HEK293 (cell line): ENCODE data around the gene SEMA6D.

Experiments
- CTCF ChIA-PET: fragments of 350-600 bp; formaldehyde crosslinking; extraction: SDS; loops from one replicate; lab custom pipeline; 2021; ENCODE audit warnings: antibody characterized with exemption; lab: Yijun Ruan, JAX
- POLR2A ChIA-PET: fragments of 300-600 bp; formaldehyde crosslinking; extraction: SDS; loops from one replicate; lab custom pipeline; 2020; ENCODE audit warnings: antibody characterized with exemption, inconsistent platforms; lab: Yijun Ruan, JAX
- H3K27ac ChIP-seq: fragments of 200-500 bp; sonication (Bioruptor generic); 2 replicates; pipeline ENCODE4 v1.5.1; 2014; ENCODE audit warnings: low read depth, low read length, control low read depth, inconsistent platforms; ENCODE audit errors: extremely low read depth
- H3K36me3 ChIP-seq, 2 experiments: fragments of 200-500 bp in 1 of 2; sonication (Bioruptor generic) in 1 of 2; 1 replicate in 1 of 2; 2 replicates in 1 of 2; pipeline ENCODE4 v1.5.1; 2014 to 2017; ENCODE audit warnings: inconsistent platforms in 2 of 2, low read length in 2 of 2; ENCODE audit not compliant: control insufficient read depth in 2 of 2, insufficient read depth in 1 of 2
- H3K4me1 ChIP-seq: fragments of 200-500 bp; sonication (Bioruptor generic); 2 replicates; pipeline ENCODE4 v1.5.1; 2014; ENCODE audit warnings: mild to moderate bottlenecking, low read length, inconsistent platforms; ENCODE audit not compliant: control insufficient read depth, insufficient read depth
- H3K4me3 ChIP-seq: 2 replicates; pipeline ENCODE4 v1.5.1; 2011; ENCODE audit warnings: low read depth, mild to moderate bottlenecking, control low read depth, low read length, moderate library complexity
- H3K9me3 ChIP-seq: fragments of 200-500 bp; sonication (Bioruptor generic); 2 replicates; pipeline ENCODE4 v1.5.1; 2014; ENCODE audit warnings: low read depth, low read length, inconsistent platforms; ENCODE audit not compliant: control insufficient read depth, insufficient read depth
- CTCF ChIP-seq: fragments of 450-650 bp; formaldehyde crosslinking; IDR thresholded peaks from 2 replicates; pipeline ENCODE4 v1.5.1; 2016; ENCODE audit warnings: missing biosample characterization, missing genetic modification characterization
- EGR2 ChIP-seq: fragments of 450-650 bp; formaldehyde crosslinking; IDR thresholded peaks from 2 replicates; pipeline ENCODE4 v1.5.1; 2016; ENCODE audit warnings: low read depth, missing biosample characterization, missing genetic modification characterization
- GLI2 ChIP-seq: fragments of 450-650 bp; formaldehyde crosslinking; IDR thresholded peaks from 2 replicates; pipeline ENCODE4; 2017; ENCODE audit warnings: missing biosample characterization, missing genetic modification characterization, low read depth, borderline replicate concordance
- MYNN ChIP-seq: fragments of 450-650 bp; formaldehyde crosslinking; IDR thresholded peaks from 2 replicates; pipeline ENCODE4 v1.5.1; 2016; ENCODE audit warnings: missing biosample characterization, missing genetic modification characterization, borderline replicate concordance
- MZF1 ChIP-seq: fragments of 450-650 bp; formaldehyde crosslinking; IDR thresholded peaks from 2 replicates; pipeline ENCODE4 v1.5.1; 2017; ENCODE audit warnings: missing biosample characterization, missing genetic modification characterization, borderline replicate concordance
- REST ChIP-seq: fragments of 450-650 bp; formaldehyde crosslinking; IDR thresholded peaks from 2 replicates; pipeline ENCODE4 v1.5.1; 2016; ENCODE audit warnings: missing biosample characterization, missing genetic modification characterization
- SETDB1 ChIP-seq: IDR thresholded peaks from one replicate; pipeline ENCODE4 v1.6.1; 2017; ENCODE audit warnings: mild to moderate bottlenecking, low read length, moderate library complexity, mixed read lengths; ENCODE audit not compliant: insufficient read length
- ZBTB44 ChIP-seq: fragments of 450-650 bp; IDR thresholded peaks from 2 replicates; pipeline ENCODE4 v1.5.1; 2018; ENCODE audit warnings: missing biosample characterization, mild to moderate bottlenecking, missing genetic modification characterization
- ZBTB8A ChIP-seq: fragments of 450-650 bp; formaldehyde crosslinking; IDR thresholded peaks from 2 replicates; pipeline ENCODE4 v1.5.1; 2016; ENCODE audit warnings: missing biosample characterization, missing genetic modification characterization
- ZNF112 ChIP-seq: fragments of 450-650 bp; formaldehyde crosslinking; IDR thresholded peaks from 2 replicates; pipeline ENCODE4 v1.5.0; 2017; ENCODE audit warnings: missing biosample characterization, missing genetic modification characterization
- ZNF157 ChIP-seq: fragments of 450-650 bp; formaldehyde crosslinking; IDR thresholded peaks from 2 replicates; pipeline ENCODE4 v1.5.1; 2016; ENCODE audit warnings: missing biosample characterization, missing genetic modification characterization
- ZNF169 ChIP-seq: fragments of 450-650 bp; formaldehyde crosslinking; IDR thresholded peaks from 2 replicates; pipeline ENCODE4 v1.5.1; 2016; ENCODE audit warnings: missing biosample characterization, missing genetic modification characterization
- ZNF248 ChIP-seq: fragments of 450-650 bp; formaldehyde crosslinking; IDR thresholded peaks from 2 replicates; pipeline ENCODE4 v1.5.1; 2017; ENCODE audit warnings: missing biosample characterization, missing genetic modification characterization
- ZNF473 ChIP-seq: fragments of 450-650 bp; formaldehyde crosslinking; IDR thresholded peaks from 2 replicates; pipeline ENCODE4 v1.5.1; 2017; ENCODE audit warnings: missing biosample characterization, missing genetic modification characterization
- ZNF548 ChIP-seq: fragments of 450-650 bp; formaldehyde crosslinking; IDR thresholded peaks from 2 replicates; pipeline ENCODE4 v1.5.1; 2016; ENCODE audit warnings: missing biosample characterization, missing genetic modification characterization
- ZNF549 ChIP-seq: fragments of 450-650 bp; IDR thresholded peaks from 2 replicates; pipeline ENCODE4 v1.5.1; 2018; ENCODE audit warnings: missing biosample characterization, missing genetic modification characterization, mild to moderate bottlenecking, inconsistent platforms, moderate library complexity
- ZNF560 ChIP-seq: fragments of 450-650 bp; formaldehyde crosslinking; IDR thresholded peaks from 2 replicates; pipeline ENCODE4 v1.5.1; 2017; ENCODE audit warnings: missing biosample characterization, missing genetic modification characterization, borderline replicate concordance
- ZNF747 ChIP-seq: fragments of 450-650 bp; formaldehyde crosslinking; IDR thresholded peaks from 2 replicates; pipeline ENCODE4 v1.5.1; 2016; ENCODE audit warnings: missing biosample characterization, missing genetic modification characterization
- TF ChIP-seq, protein P1 (sequence below): fragments of 450-650 bp; formaldehyde crosslinking; IDR thresholded peaks from 2 replicates; pipeline ENCODE4 v1.5.1; 2016; ENCODE audit warnings: missing biosample characterization, missing genetic modification characterization, low read depth
- TF ChIP-seq, protein P2 (sequence below): fragments of 450-650 bp; IDR thresholded peaks from 2 replicates; pipeline ENCODE4 v1.5.1; 2018; ENCODE audit warnings: missing biosample characterization, missing genetic modification characterization

The SEMA6D gene

DNA sequence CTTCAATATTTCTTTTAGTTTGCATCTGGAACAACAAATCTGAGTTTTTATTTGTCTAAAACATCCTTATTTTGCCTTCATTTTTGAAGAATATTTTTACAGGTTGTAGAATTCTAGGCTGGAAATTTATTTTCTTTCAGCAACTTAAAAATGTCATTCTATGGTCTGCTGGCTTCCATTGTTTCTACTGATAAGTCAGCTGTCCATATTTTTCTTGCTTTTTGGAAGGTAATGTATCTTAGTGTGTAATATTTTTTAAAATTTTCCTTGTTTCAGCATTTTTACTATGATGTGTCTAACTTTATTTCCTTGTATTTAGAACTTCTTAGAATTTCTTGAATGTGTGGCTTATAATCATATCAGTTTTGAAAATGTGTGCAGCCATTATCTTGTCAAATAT lies 37.0 kb downstream of the SEMA6D start:
- TF ChIP-seq SETDB1 (peak; percentile 85), REST (no peak), ZNF549 (tag by site-specific recombination) (0 out of 2 replicates have a peak, but pooled peaks have one; percentile 24), ZNF157 (tag by site-specific recombination) (no peak), ZNF747 (tag by site-specific recombination) (no peak)
- Histone ChIP-seq H3K4me1 (peaks cover 2% of the 10 kb centered on the region; the same call in 1 of the 2 replicates), H3K36me3 (no peaks in the 10 kb centered on the region), H3K4me3 (no peak overlapping the region), H3K9me3 (no peaks in the 10 kb centered on the region), H3K27ac (no peak overlapping the region)
- ChIA-PET CTCF (interaction anchor here (0.6 kb wide), 1 partner anchor 235 kb away, joined by 3 read pairs; no protein-coding TSS in a partner anchor), POLR2A (no interaction called here)

DNA sequence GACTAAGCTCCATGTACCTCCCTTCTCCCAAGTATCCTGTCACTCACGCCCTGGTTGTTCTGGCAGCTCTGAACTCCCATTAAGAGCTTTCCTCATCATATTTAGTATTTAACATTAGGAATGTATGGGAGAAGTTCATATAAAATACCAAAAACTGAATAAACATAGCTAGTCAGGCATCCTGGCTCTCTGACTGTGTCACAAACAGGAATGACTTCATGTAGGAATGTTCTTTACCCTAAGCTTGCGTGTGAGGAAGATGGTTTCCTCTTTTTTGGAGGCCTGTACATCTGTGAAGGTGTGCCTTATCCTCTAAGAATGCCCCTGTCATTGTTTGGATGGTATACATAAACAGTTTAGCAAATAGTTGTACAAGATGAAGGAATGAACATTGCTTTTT lies 38.6 kb downstream of the SEMA6D start:
- no peaks in the 10 kb centered on the region for H3K36me3 ChIP-seq
- ChIA-PET POLR2A (no interaction called here), CTCF (no interaction called here)
- TF ChIP-seq ZNF473 (no peak), ZNF157 (tag by site-specific recombination) (no peak), EGR2 (tag by site-specific recombination) (no peak), ZBTB44 (tag by site-specific recombination) (no peak), ZNF112 (tag by site-specific recombination) (no peak), MYNN (tag by site-specific recombination) (no peak), CTCF (tag by site-specific recombination) (no peak), ZNF560 (no peak), ZNF169 (tag by site-specific recombination) (no peak), MZF1 (tag by site-specific recombination) (no peak), ZBTB8A (tag by site-specific recombination) (no peak), ZNF548 (no peak), ZNF248 (tag by site-specific recombination) (no peak), GLI2 (tag by site-specific recombination) (no peak)
- TF ChIP-seq, protein P1, sequence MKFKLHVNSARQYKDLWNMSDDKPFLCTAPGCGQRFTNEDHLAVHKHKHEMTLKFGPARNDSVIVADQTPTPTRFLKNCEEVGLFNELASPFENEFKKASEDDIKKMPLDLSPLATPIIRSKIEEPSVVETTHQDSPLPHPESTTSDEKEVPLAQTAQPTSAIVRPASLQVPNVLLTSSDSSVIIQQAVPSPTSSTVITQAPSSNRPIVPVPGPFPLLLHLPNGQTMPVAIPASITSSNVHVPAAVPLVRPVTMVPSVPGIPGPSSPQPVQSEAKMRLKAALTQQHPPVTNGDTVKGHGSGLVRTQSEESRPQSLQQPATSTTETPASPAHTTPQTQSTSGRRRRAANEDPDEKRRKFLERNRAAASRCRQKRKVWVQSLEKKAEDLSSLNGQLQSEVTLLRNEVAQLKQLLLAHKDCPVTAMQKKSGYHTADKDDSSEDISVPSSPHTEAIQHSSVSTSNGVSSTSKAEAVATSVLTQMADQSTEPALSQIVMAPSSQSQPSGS (tag by site-specific recombination): no peak
- TF ChIP-seq, protein P2, sequence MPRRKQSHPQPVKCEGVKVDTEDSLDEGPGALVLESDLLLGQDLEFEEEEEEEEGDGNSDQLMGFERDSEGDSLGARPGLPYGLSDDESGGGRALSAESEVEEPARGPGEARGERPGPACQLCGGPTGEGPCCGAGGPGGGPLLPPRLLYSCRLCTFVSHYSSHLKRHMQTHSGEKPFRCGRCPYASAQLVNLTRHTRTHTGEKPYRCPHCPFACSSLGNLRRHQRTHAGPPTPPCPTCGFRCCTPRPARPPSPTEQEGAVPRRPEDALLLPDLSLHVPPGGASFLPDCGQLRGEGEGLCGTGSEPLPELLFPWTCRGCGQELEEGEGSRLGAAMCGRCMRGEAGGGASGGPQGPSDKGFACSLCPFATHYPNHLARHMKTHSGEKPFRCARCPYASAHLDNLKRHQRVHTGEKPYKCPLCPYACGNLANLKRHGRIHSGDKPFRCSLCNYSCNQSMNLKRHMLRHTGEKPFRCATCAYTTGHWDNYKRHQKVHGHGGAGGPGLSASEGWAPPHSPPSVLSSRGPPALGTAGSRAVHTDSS (tag by site-specific recombination): no peak
- peaks cover 2% of the 10 kb centered on the region; the same call in 1 of the 2 replicates for H3K4me1 ChIP-seq
- H3K4me3 ChIP-seq: no peak overlapping the region
- H3K27ac ChIP-seq: no peak overlapping the region
- H3K9me3 ChIP-seq: no peaks in the 10 kb centered on the region
